Measurements from ENCODE around the gene RLF.

GRCh38 chr1:40241362-40241761 lies 80.2 kb downstream of the RLF start:
- TF ChIP-seq ZNF70 (CRISPR knock-in tag; IDR thresholded peaks at IDR 0.05) (no peak), PATZ1 (CRISPR knock-in tag; IDR thresholded peaks at IDR 0.05; ENCODE audit: borderline replicate concordance) (no peak), GLIS3 (CRISPR knock-in tag; IDR thresholded peaks at IDR 0.05) (no peak), ZFP3 (CRISPR knock-in tag; IDR thresholded peaks at IDR 0.05) (no peak), CREB5 (CRISPR knock-in tag; IDR thresholded peaks at IDR 0.05; ENCODE audit: low read depth) (no peak), ARNTL (CRISPR knock-in tag; IDR thresholded peaks at IDR 0.05; ENCODE audit: borderline replicate concordance, low read depth) (no peak), ZNF565 (CRISPR knock-in tag; conservative IDR thresholded peaks at IDR 0.05; ENCODE audit: low read depth) (no peak), ESRRG (CRISPR knock-in tag; IDR thresholded peaks at IDR 0.05) (no peak), BACH2 (CRISPR knock-in tag; IDR thresholded peaks at IDR 0.05; ENCODE audit: borderline replicate concordance) (no peak), OSR1 (CRISPR knock-in tag; IDR thresholded peaks at IDR 0.05) (no peak), ISL1 (CRISPR knock-in tag; IDR thresholded peaks at IDR 0.05) (no peak), ZFP30 (CRISPR knock-in tag; IDR thresholded peaks at IDR 0.05) (no peak), ZC3H10 (CRISPR knock-in tag; IDR thresholded peaks at IDR 0.05) (no peak)
- TF ChIP-seq, protein P1, sequence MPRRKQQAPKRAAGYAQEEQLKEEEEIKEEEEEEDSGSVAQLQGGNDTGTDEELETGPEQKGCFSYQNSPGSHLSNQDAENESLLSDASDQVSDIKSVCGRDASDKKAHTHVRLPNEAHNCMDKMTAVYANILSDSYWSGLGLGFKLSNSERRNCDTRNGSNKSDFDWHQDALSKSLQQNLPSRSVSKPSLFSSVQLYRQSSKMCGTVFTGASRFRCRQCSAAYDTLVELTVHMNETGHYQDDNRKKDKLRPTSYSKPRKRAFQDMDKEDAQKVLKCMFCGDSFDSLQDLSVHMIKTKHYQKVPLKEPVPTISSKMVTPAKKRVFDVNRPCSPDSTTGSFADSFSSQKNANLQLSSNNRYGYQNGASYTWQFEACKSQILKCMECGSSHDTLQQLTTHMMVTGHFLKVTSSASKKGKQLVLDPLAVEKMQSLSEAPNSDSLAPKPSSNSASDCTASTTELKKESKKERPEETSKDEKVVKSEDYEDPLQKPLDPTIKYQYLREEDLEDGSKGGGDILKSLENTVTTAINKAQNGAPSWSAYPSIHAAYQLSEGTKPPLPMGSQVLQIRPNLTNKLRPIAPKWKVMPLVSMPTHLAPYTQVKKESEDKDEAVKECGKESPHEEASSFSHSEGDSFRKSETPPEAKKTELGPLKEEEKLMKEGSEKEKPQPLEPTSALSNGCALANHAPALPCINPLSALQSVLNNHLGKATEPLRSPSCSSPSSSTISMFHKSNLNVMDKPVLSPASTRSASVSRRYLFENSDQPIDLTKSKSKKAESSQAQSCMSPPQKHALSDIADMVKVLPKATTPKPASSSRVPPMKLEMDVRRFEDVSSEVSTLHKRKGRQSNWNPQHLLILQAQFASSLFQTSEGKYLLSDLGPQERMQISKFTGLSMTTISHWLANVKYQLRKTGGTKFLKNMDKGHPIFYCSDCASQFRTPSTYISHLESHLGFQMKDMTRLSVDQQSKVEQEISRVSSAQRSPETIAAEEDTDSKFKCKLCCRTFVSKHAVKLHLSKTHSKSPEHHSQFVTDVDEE (CRISPR knock-in tag; IDR thresholded peaks at IDR 0.05) = no peak

Data from SK-N-SH treated with all-trans-retinoic acid at 6 μM for 48 hours (cell line).